Liver (tissue), 9 donors: ENCODE measurements around the gene TCF7L2. TPM values are rescaled to one million over a fixed set of nuclear protein-coding genes. Genes with fewer than 3 reads are reported as not detected.

Experiments used
- DNase-seq: peaks from one replicate; pipeline ENCODE4 v3.0.0-alpha.2; 2017; ENCODE audit warnings: low spot score
- H3K27ac ChIP-seq, 2 donors: one replicate each; pipeline ENCODE4 v1.7.0; 2013; ENCODE audit warnings: inconsistent platforms in 2 of 2, low read length in 2 of 2, control low read depth in 1 of 2, low read depth in 1 of 2, mild to moderate bottlenecking in 1 of 2
- H3K27me3 ChIP-seq, 4 donors: one replicate each; pipeline versions ENCODE4 v1.6.1 to v1.7.0; 2013; ENCODE audit warnings: low read length in 3 of 4, inconsistent platforms in 1 of 4, mild to moderate bottlenecking in 1 of 4, moderate library complexity in 1 of 4; ENCODE audit not compliant: control insufficient read depth in 4 of 4, insufficient read depth in 4 of 4
- H3K36me3 ChIP-seq, 4 donors: one replicate each; pipeline versions ENCODE4 v1.6.1 to v1.7.0; 2013; ENCODE audit warnings: low read length in 3 of 4, mild to moderate bottlenecking in 3 of 4, low read depth in 1 of 4, moderate library complexity in 1 of 4; ENCODE audit not compliant: control insufficient read depth in 4 of 4, insufficient read depth in 3 of 4
- H3K4me1 ChIP-seq, 4 donors: one replicate each; pipeline versions ENCODE4 v1.6.1 to v1.7.0; 2013; ENCODE audit warnings: low read length in 3 of 4, mild to moderate bottlenecking in 3 of 4, moderate library complexity in 1 of 4; ENCODE audit not compliant: control insufficient read depth in 4 of 4, insufficient read depth in 4 of 4
- H3K4me3 ChIP-seq, 3 donors: one replicate each; pipeline versions ENCODE4 v1.6.1 to v1.7.0; 2013; ENCODE audit warnings: low read length in 3 of 3, control low read depth in 1 of 3, low read depth in 1 of 3, mild to moderate bottlenecking in 1 of 3
- H3K9ac ChIP-seq, 2 donors: one replicate each; pipeline ENCODE4 v1.7.0; 2013; ENCODE audit warnings: low read length in 2 of 2, mild to moderate bottlenecking in 2 of 2, moderate library complexity in 2 of 2, control low read depth in 1 of 2, low read depth in 1 of 2
- H3K9me3 ChIP-seq, 4 donors: one replicate each; pipeline versions ENCODE4 v1.6.1 to v1.7.0; 2013; ENCODE audit warnings: low read length in 3 of 4; ENCODE audit not compliant: control insufficient read depth in 4 of 4
- CTCF ChIP-seq: fragments of 150-350 bp; IDR thresholded peaks from 2 replicates; pipeline ENCODE4 v1.5.1; 2017; ENCODE audit warnings: improper control_type of control experiment, low read depth, low read length; ENCODE audit not compliant: missing input control
- EGR1 ChIP-seq, 2 donors: IDR thresholded peaks; 2 replicates each; pipeline ENCODE4 v1.6.1; 2016 to 2018; ENCODE audit warnings: antibody characterized with exemption in 2 of 2, low read depth in 2 of 2
- FOXA1 ChIP-seq: IDR thresholded peaks from 2 replicates; pipeline ENCODE4 v1.6.1; 2016; ENCODE audit warnings: antibody characterized with exemption
- GABPA ChIP-seq, 2 donors: IDR thresholded peaks in 1 of 2; conservative IDR thresholded peaks in 1 of 2; 2 replicates each; pipeline ENCODE4 v1.6.1; 2016; ENCODE audit warnings: antibody characterized with exemption in 2 of 2, mild to moderate bottlenecking in 1 of 2, moderate library complexity in 1 of 2
- HNF4A ChIP-seq, 2 donors: conservative IDR thresholded peaks; 2 replicates each; pipeline ENCODE4 v1.6.1; 2016; ENCODE audit warnings: antibody characterized with exemption in 2 of 2, mild to moderate bottlenecking in 2 of 2
- HNF4G ChIP-seq: IDR thresholded peaks from 2 replicates; pipeline ENCODE4 v1.6.1; 2016; ENCODE audit warnings: antibody characterized with exemption
- JUND ChIP-seq, 2 donors: IDR thresholded peaks; 2 replicates each; pipeline ENCODE4 v1.6.1; 2016; ENCODE audit warnings: antibody characterized with exemption in 2 of 2
- NR2F2 ChIP-seq: IDR thresholded peaks from 2 replicates; pipeline ENCODE4 v1.6.1; 2016; ENCODE audit warnings: antibody characterized with exemption
- RAD21 ChIP-seq, 2 donors: IDR thresholded peaks; 2 replicates each; pipeline ENCODE4 v1.6.1; 2016; ENCODE audit warnings: antibody characterized with exemption in 2 of 2, mild to moderate bottlenecking in 2 of 2
- RXRA ChIP-seq, 2 donors: IDR thresholded peaks; 2 replicates each; pipeline ENCODE4 v1.6.1; 2017 to 2018; ENCODE audit warnings: antibody characterized with exemption in 2 of 2, mild to moderate bottlenecking in 1 of 2
- SP1 ChIP-seq: IDR thresholded peaks from 2 replicates; pipeline ENCODE4 v1.6.1; 2018; ENCODE audit warnings: antibody characterized with exemption, mild to moderate bottlenecking
- YY1 ChIP-seq: IDR thresholded peaks from 2 replicates; pipeline ENCODE4 v1.6.1; 2016; ENCODE audit warnings: antibody characterized with exemption, mild to moderate bottlenecking
- ZBTB33 ChIP-seq: IDR thresholded peaks from 2 replicates; pipeline ENCODE4 v1.6.1; 2016; ENCODE audit warnings: antibody characterized with exemption
- WGBS: extraction: QIAGEN DNeasy Blood & Tissue Kit; methylation state at CpG from one replicate; pipeline ENCODE4 v1.1.7; 2013; 5-methylcytosine and 5-hydroxymethylcytosine counted together
- polyA plus RNA-seq, 2 donors: library from polyadenylated mRNA; stranded (reverse) in 1 of 2; unstranded in 1 of 2; fragments of 200-250 nt in 1 of 2; fragments of >200 nt in 1 of 2; fragmentation: Nextera tagmentation in 1 of 2; extraction: Ambion mirVana in 1 of 2; gene quantifications; one replicate each; pipeline versions ENCODE4 v1.2.1 to v1.2.3, GENCODE V29; 2013 to 2015
- total RNA-seq, 2 donors: library from RNA; depleted of rRNA; stranded (reverse); fragments of >200 nt; gene quantifications; one replicate each; pipeline ENCODE4 v1.2.3, GENCODE V29; 2014
- TF ChIP-seq, protein P1 (sequence below): IDR thresholded peaks from 2 replicates; pipeline ENCODE4 v1.6.1; 2016; ENCODE audit warnings: antibody characterized with exemption
- donor health status: healthy.
- donor health status: healthy.
- donor health status: healthy.
- donor health status: healthy.
- donor health status: healthy.

Gene TCF7L2
- total and polyA plus RNA-seq, 4 donors: 4.9 to 18.0 (median 8.3) TPM

DNA sequence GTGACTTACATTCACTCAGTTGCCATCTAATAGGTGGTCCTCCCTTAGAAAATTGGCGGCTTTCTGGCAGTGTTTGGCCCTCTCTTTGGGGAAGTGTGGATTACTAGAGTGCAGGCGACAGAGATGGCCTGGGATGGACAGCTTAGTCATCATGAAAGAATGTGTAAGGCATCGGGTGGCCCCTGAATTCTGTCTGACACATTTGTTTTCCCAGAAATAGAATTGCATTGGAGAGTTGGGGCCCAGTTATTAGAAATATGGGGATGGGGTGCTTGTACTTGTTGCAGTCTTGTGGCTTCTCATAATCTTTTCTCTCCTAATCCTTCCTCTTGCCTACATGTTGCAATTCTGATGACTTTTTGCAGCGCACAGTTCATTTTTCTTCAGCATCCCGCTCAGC lies 13.8 kb downstream of the TCF7L2 start:
- no peak overlapping the region for H3K4me3 ChIP-seq
- H3K4me1 ChIP-seq: no peaks in the 10 kb centered on the region
- H3K9me3 ChIP-seq: no peaks in the 10 kb centered on the region
- WGBS: 73% methylated on average over 5 of the region's 5 CpGs
- H3K9ac ChIP-seq: no peak overlapping the region
- DNase-seq: no peak
- peaks cover 0 to 16% (median 11%) of the 10 kb centered on the region in 4 donors for H3K36me3 ChIP-seq
- H3K27me3 ChIP-seq: no peaks in the 10 kb centered on the region
- TF ChIP-seq EGR1 (IDR thresholded peaks at IDR 0.05; ENCODE audit: low read depth in 2 of 2) (no peak), NR2F2 (no peak), YY1 (no peak), CTCF (no peak), JUND (IDR thresholded peaks at IDR 0.05) (peak in 1 of 2 donors; percentile 22), RXRA (IDR thresholded peaks at IDR 0.05) (no peak), ZBTB33 (no peak)
- H3K27ac ChIP-seq: peak overlapping the region in 1 of 2 donors; percentile 22

- Histone ChIP-seq H3K27ac (no peak overlapping the region), H3K36me3 (peaks cover 0 to 16% (median 10%) of the 10 kb centered on the region in 4 donors), H3K4me3 (no peak overlapping the region), H3K27me3 (no peaks in the 10 kb centered on the region), H3K9ac (no peak overlapping the region), H3K9me3 (no peaks in the 10 kb centered on the region), H3K4me1 (no peaks in the 10 kb centered on the region)
- no peak for DNase-seq
- 98% methylated on average over 6 of the region's 6 CpGs for WGBS
- TF ChIP-seq JUND (IDR thresholded peaks at IDR 0.05) (no peak), EGR1 (IDR thresholded peaks at IDR 0.05; ENCODE audit: low read depth in 2 of 2) (no peak), YY1 (no peak), FOXA1 (no peak), HNF4G (no peak), HNF4A (conservative IDR thresholded peaks at IDR 0.05) (no peak), SP1 (no peak), NR2F2 (no peak)
- TF ChIP-seq, protein P1, sequence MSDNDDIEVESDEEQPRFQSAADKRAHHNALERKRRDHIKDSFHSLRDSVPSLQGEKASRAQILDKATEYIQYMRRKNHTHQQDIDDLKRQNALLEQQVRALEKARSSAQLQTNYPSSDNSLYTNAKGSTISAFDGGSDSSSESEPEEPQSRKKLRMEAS: no peak
Measured at GRCh38 chr10:112964482-112964881, 14.4 kb downstream of the TCF7L2 start.

DNA sequence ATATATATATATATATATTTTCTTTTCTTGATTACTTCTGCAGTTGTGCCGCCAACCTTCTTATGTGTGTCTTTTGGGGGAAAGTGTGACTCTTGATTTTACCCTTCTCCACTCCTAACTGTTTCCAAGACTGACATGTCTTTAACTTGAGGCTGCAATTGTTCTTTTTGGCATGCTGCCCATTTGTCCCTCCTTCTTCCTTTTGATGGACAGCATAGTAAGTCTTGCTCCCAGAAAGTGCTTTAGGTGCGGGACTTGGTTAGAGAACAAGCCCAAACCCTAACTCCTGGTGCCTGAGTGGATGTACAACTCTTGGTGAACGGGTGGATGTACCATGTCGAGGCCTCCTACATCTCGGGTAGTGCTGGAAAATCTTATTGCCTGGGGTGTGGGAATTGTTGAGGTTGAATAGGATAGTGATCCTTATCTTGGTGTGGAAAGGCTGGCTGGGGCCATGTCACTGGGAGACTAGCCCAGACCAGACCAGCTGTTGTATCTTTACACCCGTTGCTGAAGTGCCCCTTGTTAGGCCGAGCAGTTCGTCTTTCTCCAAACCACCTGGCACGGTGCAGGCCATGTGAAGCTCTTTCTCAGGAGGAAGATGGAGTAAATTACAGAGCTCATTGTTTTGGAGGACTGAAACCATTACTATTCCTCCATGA lies 16.3 kb downstream of the TCF7L2 start:
- no peak for DNase-seq
- Histone ChIP-seq H3K9ac (no peak overlapping the region), H3K36me3 (peaks cover 0 to 14% (median 12%) of the 10 kb centered on the region in 4 donors), H3K27ac (no peak overlapping the region), H3K4me1 (peaks cover 0 to 3% (median 0%) of the 10 kb centered on the region in 4 donors), H3K27me3 (no peaks in the 10 kb centered on the region), H3K4me3 (no peak overlapping the region), H3K9me3 (no peaks in the 10 kb centered on the region)
- TF ChIP-seq CTCF: no peak
- TF ChIP-seq RXRA (IDR thresholded peaks at IDR 0.05): no peak
- no peak for TF ChIP-seq GABPA (IDR thresholded peaks at IDR 0.05 in 1 of 2, conservative IDR thresholded peaks at IDR 0.05 in 1 of 2)
- TF ChIP-seq FOXA1: no peak
- no peak for TF ChIP-seq HNF4G
- no peak for TF ChIP-seq HNF4A (conservative IDR thresholded peaks at IDR 0.05)
- TF ChIP-seq RAD21 (IDR thresholded peaks at IDR 0.05): no peak
- TF ChIP-seq YY1: no peak
- no peak for TF ChIP-seq NR2F2
- 95% methylated on average over 9 of the region's 9 CpGs for WGBS
